ENCODE measurements around the gene ARHGEF7.

ARHGEF7 gene

DNA sequence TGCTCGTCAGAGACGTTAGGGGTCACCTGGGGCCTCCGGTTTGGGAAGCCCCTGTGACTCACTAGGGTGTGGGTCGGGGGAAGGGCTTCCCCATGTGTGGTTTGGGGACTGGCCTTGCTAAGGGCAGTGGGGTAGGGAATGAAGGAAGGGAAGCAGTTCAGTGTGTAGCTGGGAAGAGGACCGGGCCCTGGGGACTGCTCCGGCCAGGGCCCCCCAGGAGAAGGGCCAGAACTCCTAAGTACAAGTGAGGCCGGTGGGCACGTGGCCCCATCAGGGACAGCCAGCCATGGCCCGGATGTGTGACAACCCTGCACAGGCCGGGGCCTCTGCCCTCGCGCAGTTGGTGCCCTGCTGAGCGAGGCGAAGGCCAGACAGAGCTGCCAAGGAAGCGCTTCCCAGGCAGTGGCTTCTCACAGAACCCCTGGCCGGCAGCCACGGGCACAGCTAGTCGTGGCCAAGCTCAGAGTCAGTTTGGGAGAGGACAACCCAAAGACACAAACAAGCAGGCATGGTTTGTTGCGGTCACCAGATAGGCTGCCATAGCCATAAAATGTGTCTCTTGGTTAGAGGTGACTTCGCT, 231.1 kb downstream of the ARHGEF7 start:
- no peak for DNase-seq (ENCODE audit: low read depth)

DNA sequence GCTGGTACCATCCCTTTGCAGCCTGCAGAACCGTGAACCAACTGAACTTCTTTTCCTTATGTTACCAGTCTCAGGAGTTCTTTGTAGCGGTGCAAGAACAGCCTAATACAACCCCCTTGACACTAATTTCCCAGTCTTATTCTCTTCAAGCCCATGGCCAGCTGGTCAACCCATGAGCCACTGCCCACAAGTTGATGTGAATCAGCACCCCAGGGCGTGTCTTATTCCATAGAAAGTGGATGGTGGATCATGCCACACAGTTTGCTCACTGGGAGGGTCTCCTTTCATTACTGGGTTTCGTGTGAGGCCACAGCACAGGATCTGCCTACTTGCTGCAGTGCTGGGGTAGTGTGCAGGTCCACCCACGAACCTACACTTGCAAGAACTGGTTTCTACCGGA, 232.3 kb downstream of the ARHGEF7 start:
- DNase-seq (ENCODE audit: low read depth): no peak

DNA sequence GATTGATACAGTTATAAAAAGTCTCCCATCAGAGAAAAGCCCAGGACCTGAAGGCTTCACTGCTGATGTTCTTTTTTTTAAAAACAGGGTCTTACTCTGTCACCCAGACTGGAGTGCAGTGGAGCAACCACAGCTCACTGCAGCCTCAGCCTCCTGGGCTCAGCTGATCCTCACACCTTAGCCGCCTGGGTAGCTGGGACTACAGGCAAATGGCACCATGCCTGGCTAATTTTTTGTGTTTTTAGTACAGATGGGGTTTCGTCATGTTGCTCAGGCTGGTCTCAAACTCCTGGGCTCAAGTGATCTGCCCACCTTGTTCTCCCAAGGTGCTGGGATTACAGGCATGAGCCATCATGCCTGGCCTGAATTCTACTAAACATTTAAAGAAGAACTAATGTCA, 238.4 kb downstream of the ARHGEF7 start:
- DNase-seq (ENCODE audit: low read depth): no peak

DNA sequence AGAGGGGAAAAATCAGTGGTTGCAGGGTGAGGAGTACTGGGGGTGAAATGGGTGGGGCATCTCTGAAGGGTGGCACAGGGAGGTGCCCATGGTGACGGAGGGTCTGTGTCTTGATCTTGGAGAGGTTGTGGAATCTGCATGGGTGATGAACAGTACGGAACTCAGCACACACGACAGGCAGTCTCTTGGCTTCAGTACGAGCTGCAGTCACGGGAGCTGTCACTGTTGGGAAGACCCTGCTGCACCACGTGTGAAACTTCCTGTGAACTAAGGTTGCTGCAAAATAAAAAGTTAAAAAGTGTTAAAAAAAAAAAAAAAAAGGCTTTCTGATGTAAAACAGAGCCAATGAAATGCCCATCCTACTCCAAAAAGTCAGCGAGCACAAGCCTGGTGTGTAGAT, 239.7 kb downstream of the ARHGEF7 start:
- no peak for DNase-seq (ENCODE audit: low read depth)
